NCI-H774 (cell line): ENCODE results near the gene CREG2.

ENCODE experiments used
- DNase-seq: peaks from one replicate; lab custom pipeline; 2025; lab: John Stamatoyannopoulos, UW

Gene CREG2, protein sequence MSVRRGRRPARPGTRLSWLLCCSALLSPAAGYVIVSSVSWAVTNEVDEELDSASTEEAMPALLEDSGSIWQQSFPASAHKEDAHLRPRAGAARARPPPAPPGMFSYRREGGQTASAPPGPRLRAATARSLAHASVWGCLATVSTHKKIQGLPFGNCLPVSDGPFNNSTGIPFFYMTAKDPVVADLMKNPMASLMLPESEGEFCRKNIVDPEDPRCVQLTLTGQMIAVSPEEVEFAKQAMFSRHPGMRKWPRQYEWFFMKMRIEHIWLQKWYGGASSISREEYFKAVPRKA

DNA sequence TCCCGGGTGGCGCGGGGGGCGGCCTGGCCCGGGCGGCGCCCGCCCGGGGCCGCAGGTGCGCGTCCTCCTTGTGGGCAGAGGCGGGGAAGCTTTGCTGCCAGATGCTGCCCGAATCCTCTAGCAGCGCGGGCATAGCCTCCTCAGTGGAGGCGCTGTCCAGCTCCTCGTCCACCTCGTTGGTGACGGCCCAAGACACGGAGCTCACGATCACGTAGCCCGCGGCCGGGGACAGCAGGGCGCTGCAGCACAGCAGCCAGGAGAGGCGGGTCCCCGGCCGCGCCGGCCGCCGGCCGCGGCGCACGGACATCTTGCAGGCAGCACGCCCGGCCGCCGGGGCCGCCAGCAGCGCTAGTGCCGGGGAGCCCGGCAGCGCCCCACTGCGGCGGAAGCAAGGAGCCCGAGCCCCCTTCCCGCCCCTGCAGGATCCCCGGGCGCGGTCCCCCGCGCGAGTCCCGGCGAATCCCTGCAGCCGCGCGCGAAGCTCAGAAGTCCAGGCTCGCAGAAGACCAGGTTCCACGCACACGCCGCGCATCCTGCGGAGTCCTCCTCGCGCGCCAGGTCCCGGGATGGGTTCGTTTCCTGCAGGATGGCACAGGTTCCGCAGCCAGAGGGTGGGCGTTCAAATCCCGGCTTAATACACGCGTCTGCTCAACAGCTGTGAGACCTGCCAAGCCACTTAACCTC is at the start of gene CREG2:
TSS of gene CREG2 (minus strand) at position 353 of the 684 bp plus-strand sequence. CDS start at position 307, 46 bp downstream.
- no peak for DNase-seq

DNA sequence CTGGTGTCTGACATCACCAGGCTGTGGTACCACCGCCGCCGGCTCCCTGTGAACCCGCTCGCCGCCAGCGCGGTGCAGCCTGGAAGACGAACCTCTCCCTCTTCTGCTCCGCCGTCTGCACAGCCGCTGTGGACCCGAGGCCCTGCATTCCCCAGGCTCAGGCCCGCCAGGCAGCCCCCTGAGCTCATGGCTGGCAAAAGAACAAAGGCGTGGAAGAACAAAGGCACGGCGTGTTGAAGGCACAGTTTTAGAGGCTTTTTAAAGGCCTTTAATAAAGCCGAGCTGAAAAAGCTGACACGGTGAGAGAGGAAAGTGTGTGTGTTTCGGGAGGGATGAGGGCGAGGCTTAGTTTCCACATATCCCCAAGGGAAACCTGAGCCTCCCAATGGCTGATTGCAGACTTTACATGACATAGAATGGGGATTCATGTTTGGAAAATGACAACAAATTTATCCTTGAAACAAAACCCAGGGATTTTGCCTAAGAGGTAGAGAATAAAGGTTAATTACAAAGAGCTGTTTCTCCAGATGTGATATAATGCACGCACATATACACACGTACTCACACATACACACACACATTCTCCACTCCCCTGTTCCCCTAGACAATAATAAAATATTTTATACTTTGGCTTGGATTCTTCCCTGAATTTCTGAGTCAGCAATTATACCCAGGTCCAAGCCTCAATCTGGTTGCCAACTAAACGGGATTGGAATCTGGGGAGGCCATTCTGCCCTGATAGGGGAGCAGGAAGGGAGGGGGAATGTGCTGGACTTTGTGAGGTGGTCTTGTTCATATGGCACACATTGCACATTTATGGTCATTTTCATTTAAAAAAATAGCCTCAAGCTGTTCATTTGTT is 47.9 kb upstream of the CREG2 start:
- no peak for DNase-seq

DNA sequence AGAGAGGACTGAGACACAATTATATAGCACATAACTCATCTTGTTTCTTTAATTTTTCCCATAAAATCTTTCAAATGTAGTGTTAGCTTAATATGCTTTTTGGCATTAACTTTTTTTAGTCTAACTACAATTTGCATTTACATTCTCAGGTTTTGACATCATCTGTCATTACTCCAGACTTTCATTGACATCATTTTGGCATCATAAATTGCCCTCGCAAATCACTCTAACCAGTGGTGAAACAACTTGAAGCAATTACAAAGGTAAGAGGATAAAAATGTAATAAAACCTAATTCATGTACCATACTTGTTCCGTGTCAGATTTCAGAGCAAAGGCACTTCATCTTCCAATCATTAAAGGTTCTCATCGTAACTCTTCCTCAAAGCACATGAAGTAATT is 46.2 kb upstream of the CREG2 start:
- no peak for DNase-seq

DNA sequence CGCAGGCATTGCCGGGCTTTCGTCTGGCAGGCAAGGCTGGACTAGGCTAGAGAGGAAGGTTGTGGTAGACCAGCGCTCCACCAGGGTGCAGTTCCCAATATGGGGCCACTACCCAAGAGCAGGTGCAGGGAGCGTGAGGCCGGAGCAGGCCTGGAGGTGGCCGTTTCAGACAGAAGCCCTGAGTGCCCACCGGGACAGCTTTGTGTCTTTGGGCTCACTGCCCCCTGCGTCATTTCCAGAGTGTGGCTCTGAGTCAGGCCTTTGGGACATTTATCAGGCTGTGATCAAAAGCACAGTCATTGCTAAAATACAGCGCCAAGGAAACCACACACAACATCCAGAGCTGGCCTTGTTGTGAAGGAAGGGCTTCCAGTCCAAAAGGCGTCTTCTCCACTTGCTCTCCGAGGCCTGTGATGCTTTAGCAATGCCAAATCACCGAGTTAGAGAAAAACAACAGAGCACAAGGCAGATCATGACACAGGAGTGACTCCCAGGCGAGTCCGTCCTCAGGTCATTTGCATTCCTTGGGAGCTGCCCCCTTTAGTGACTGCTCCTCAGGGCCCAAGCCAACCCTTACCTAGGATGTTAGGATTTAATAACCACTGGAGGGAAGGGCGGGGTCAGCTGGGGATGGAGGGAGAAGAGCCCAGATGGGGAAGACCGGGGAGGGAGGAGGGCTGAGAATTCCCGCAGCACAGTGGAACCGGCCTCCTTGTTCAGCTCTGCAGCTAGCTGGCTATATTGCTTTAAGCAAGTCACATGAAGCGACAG is 45.3 kb upstream of the CREG2 start:
- no peak for DNase-seq

DNA sequence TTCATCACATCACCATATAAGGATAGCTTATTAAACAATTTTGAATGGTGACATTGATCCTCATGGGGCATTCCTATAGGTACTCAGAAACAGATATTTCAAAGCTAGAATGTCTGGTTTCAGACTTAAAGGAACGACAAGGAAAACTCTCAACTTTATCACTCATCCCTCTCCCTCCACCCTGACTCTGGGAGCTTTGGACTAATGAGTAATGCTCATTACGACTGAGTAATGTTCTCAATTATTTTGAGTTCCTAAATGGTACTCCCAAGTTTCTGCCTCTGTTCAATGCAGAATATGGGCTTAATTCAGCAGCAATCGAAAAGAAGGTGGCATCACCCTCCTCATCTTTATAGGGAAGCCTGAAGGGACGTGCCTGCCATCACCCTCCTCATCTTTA is 44.2 kb upstream of the CREG2 start:
- DNase-seq: no peak

DNA sequence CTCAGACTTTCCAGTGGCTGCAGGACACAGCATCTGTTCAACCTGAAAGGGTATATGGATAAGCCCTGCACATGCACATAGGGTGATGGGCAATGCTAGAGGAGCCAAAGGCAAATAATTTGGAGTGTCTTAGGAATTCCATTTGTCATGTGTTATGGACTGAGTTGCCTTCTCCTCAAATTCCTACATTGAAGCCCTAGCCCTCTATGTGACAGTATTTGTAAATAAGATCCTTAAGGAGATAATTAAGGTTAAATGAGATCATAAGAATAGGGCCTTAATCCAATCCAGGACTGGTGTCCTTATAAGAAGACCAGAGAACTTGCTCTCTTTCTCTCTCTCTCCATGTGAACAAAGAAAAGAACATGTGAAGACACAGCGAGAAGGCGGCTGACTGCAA is 42.9 kb upstream of the CREG2 start:
- no peak for DNase-seq

DNA sequence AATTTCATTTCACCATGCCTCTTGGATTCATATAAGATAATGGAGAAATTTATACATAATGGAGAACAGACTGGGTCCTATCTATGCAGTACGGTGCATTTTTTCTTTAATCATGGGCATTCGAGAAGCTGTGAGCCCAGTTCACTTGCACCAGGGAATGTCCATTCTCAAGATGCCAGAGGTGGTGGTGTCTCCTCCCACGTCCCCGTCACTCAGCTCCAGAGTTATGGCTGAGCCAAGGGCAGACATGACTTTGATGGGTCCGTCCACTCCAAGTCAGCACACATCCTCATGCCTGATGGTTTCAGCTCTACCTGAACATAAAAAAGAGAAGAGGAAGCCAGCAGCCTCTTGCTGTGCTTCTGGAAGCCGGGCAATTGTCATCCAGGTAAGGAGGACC is 42.1 kb upstream of the CREG2 start:
- no peak for DNase-seq

DNA sequence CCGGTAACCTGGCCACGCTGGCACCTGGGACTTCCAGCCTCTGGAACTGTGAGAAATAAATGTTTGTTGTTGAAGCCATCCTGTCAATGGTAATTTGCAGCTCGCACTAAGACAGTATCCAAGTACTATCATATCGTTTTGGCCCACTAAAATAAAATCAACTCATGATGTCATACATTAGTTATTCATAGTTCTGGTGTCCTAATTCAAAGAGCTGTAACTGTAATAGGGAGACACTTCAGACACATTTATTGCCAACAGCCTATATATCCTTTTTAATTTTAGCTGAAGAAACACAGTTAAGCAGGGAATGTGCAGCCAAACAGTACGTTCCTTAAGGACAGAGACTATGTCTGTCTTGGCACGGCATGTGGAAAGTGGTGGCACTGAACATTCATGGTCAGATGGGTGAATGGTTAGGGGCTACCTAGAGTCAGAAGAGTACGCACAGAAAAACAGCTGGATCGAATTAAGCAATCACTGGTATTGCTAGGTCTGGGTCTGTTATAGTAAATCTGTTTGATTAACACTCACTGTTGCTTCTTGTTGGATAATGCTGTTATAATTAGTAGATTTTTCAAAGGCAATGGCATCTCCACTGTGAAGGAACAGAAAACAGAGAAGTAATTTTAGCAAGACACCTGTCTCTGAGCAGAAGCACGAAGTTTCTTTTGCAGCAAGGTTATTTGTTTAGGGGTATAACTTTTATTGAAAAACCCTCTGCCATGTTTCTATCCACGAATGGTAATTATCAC is 41.3 kb upstream of the CREG2 start:
- no peak for DNase-seq

DNA sequence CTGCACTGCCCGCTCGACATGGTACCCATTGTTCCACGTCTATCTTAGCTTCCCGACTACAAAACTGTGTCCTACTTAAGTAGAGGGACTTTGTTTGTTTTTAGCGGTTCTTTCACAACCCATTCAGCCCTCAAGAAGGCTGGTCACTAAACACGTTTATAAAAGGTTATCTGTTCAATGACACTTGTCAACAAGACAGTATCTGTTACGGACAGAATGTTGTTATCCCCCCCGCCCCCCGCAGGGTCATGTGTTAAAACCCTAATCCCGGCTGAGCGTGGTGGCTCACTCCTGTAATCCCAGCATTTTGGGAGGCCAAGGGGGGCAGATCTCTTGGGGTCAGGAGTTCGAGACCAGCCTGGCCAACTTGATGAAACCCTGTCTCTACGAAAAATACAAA is 40.4 kb upstream of the CREG2 start:
- no peak for DNase-seq

DNA sequence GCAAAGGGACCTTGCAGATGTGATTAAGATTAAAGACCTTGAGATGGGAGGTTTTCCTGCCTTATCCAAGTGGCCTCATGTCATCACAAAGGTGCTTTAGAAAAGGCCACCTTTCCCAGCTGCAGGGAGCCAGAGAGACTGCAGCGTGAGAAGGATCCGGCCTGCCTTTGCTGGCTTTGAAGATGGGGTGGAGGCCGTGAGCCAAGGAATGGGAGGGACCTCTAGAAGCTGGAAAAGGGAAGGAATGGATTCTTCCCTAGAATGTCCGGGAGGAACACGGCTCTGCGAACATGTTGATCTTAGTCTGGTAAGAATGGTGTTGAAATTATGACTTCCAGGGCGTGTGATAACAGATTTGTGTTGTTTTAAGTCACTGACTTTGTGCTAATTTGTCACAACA is 39.9 kb upstream of the CREG2 start:
- no peak for DNase-seq

DNA sequence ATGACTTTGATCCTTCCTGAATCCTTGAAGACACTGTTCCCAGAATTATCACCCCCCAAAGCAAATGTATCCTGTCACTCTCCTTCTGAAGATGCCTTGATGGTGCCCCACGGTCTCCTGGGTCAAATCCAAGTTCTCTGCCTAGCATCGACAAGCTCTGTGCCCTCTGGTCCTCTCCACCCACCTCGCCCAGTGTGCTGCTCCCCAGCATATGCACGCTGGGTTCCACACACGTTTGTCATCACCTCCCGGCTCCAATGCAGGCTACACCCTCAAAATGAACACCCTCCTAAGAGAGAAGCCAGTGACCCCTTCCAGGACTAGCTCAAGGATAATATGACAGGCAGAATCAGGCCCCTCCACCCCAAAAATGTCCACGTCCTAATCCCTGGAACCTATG is 39.5 kb upstream of the CREG2 start:
- no peak for DNase-seq

DNA sequence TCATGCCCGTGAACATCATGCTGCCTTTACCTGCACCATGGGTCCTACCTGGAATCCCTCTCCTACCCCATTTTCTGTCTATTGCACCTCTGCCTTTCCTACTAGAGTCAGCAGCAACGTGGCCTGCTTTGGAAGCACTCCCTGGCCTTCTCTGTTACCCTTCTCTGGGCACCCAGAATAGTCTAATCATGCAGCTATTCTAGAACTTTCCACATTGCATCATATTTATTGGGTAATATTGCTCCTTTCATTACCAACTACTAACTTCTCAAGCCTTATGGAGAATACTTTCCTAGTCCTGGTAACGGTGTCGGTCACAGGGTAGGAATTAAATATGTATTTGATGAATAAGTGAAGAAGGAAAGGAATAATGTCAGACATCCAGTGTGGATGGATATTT is 33.3 kb upstream of the CREG2 start:
- DNase-seq: no peak

DNA sequence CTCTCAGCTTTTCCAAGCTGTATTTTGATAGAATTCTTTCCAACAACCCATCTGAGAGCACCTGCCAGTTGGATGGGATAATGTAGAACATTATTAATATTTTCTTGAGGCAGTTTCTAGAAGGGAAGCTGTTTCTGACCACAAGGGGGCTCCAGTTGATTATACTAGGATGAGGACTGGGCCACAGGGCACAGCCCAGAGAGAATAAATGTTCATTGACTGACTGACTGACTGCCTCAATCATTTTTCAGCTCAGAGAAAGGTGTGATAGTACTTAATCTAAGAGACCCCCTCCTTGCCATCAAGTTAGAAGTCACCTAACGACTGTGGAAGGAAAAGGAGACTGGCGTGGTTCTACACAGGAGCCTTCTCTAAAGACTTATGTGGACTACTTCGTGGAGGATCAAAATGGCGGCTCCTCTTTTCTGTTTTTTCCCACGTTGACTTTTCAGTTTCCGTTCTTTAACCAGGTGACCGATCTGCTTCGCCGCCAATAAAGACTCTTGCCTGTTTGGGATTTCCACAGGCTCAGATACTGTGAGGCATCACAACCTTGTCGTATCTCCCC is 31.9 kb upstream of the CREG2 start:
- DNase-seq: no peak

DNA sequence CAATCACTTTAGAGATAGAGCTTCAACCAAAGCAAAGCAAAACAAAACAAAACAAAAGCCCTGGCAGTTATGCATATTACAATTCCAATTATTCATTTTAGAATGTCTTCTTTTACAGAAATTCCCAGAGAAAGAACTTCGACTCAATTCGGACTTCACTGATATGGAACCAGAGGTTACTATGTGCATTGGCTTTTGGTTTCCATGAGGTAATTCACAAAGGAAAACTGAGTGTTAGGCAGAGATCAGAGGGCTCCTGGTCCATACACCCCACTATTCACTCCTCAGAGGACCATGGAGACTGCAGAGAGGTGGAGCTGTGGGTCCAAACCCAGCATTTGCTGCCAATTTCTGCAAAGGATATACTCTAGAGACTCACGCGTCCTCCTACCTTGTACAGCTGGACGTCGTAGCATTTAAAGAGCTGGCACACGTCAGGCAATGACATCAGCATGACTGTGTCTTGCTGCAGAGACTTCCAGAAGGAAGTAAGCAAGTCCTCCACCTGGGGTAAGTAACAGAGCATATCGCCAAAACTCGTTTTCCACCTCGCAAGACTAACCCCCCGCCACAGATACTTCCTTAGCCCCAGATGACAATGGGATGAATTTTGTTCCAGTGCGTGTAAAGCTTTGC is 31.3 kb upstream of the CREG2 start:
- DNase-seq: no peak

DNA sequence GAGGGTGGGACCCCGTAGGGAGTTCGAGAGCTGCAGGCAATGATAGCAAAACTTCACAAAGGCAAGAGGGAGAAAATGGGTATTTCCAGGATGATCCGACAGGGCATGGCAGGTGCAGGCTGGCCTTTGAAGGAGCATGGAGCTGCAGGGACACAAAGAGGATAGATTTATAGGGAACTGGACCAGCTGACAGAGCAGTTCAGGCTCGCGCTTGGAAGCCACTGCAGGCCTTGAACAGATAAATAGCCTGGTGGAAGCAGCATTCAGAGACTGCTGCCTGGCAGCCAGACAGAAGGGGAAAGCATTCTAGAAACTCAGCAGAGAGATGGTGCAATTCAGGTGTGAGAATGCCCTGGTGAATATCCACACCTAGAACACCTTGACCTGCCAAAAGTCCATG is 29.3 kb upstream of the CREG2 start:
- no peak for DNase-seq

DNA sequence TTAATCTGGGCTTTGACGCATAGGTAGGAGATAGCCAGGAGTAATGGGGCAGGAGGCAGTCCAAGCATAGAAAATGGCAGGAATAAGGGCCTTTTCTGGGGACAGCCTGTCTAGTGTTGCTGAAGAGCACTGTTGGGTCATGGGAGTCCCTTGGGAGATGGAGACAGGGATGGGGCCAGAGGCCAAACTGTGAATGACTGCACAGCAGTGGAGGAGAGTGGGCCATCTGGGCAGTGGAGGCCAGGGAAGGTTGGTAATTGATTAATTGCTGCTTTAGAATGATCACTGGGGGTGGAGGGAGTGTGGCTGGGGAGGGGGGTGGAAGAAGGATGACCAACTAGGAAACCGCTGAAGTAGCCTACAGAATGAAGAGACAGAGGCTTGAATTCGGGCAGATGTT is 28.6 kb upstream of the CREG2 start:
- DNase-seq: no peak

DNA sequence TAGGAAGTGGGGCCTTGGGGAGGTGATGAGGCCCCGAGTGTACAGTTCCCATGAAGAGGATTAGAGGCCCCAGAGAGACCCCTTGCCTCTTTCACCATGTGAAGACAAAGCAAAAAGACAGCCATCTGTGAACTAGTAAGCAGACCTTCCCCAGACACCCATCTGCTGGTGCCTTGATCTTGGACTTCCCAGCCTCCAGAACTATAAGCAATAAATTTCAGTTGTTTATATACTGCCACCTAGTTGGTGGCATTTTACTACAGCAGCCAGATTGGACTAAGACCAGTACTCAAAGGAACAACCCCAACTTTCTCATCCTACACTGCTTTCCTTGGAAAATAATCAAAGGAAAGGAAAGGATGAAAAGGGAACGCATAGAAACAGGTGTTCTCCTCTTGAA is 27.9 kb upstream of the CREG2 start:
- no peak for DNase-seq

DNA sequence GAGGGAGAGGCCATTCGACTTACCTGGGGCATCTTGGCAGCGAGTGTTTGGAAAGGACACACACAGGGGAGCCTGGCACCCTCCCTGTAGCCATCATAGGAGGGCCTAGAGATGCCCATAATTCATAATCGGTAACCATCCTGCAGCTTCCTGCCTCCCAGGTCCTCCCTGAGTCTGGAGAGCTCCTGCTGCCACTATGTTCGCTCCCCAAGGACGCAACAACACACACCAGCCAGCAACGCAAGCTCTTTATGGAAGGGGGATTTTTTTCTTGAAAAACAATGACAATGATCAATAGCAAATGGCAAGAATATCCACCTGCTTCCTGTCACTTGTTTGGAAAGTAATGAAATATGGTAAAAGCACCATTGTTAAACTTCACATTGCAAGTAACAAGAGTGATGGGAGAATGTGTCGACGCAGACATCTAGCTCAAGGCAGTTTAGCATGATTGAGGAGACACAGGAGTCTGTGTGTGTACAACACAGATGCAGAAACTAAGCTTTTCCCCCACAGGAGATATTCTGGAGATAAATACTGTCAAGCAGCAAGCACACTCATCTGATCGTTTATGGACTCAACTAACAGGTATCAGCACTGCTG is 24.9 kb upstream of the CREG2 start:
- DNase-seq: no peak

DNA sequence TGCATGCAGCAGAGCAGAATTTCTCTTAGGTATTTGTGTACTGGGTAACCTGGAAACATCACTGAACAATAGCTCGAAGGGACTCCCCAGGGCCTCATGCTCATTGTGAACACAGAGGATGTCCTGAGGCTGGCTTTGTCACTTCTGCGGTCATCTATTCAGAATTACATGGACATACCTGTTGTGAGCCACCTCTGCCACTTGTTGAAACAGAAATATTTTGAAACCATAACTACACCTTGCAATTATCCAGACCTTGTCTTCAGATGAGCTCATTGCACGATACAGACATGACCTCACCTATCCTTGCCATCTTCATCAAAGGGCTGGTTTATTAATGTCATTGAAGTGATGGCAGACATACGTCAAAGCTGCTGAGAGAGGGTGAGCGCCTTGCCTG is 23.4 kb upstream of the CREG2 start:
- no peak for DNase-seq

DNA sequence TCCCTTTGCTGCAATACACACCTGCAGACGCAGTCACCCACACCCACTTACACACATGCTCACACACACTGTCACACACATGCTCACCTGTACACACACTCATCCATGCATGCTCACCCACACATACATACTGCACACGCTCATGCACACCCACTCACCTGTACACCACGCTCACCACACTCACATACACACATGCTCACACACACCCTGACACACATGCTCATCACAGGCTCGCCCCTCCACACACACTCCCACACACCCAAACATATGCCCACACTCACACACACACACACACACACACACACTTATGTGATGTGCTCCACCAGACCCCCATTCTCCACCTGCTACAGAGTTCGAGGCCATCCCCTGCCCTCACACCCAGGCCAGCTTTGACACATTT is 22.8 kb upstream of the CREG2 start:
- no peak for DNase-seq
